Neutrophil (primary cell): Measurements from ENCODE around the gene RAD51B.

Experiments
- H3K27ac ChIP-seq: fragments of 200-600 bp; sonication (generic); 2 replicates; pipeline ENCODE4 v1.5.1; 2016; ENCODE audit warnings: mild to moderate bottlenecking, moderate library complexity
- H3K27me3 ChIP-seq: fragments of 200-600 bp; sonication (generic); 2 replicates; pipeline ENCODE4 v1.6.0; 2016; ENCODE audit warnings: mild to moderate bottlenecking
- H3K36me3 ChIP-seq: fragments of 200-600 bp; sonication (generic); 2 replicates; pipeline ENCODE4 v1.5.1; 2017
- H3K4me1 ChIP-seq, 2 experiments: fragments of 200-600 bp in 1 of 2; sonication (generic) in 1 of 2; 1 replicate in 1 of 2; 2 replicates in 1 of 2; pipeline versions ENCODE4 v1.5.1 to v1.6.1; 2013 to 2016; ENCODE audit warnings: low read depth in 1 of 2, low read length in 1 of 2, mild to moderate bottlenecking in 1 of 2, moderate library complexity in 1 of 2; ENCODE audit not compliant: control insufficient read depth in 1 of 2, insufficient read depth in 1 of 2
- H3K4me3 ChIP-seq, 2 experiments: fragments of 200-600 bp in 1 of 2; sonication (generic) in 1 of 2; 1 replicate in 1 of 2; 2 replicates in 1 of 2; pipeline ENCODE4 v1.5.1; 2013 to 2016; ENCODE audit warnings: low read depth in 1 of 2, low read length in 1 of 2, mild to moderate bottlenecking in 1 of 2, moderate library complexity in 1 of 2
- H3K9me3 ChIP-seq: fragments of 200-600 bp; sonication (generic); 2 replicates; pipeline ENCODE4 v1.5.1; 2016
- TF ChIP-seq, protein P1 (sequence below): fragments of 200-600 bp; sonication (generic); IDR thresholded peaks from 2 replicates; pipeline ENCODE4 v1.5.1; 2016; ENCODE audit warnings: antibody characterized with exemption

Gene RAD51B

DNA sequence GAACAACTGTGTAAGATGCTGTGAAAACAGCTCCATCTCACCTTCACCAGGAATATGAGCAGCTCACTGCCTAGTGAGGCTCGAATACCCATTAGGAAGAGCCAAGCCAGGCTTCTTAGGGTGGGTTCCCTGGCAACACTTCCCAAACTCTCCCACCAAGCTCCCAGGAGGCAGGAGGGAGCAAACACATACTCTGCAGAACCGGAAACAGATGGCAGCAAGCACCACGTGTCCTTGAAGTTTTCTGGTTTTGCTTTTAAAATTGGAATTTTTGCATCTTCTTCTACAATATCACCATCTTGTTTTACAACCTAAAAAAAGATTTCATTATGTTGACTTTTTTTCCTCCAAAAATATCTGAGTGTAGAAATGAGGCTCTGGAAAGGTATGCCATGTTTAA is 786.6 kb downstream of the RAD51B start:
- peak overlapping the region; percentile 96 for H3K27ac ChIP-seq

DNA sequence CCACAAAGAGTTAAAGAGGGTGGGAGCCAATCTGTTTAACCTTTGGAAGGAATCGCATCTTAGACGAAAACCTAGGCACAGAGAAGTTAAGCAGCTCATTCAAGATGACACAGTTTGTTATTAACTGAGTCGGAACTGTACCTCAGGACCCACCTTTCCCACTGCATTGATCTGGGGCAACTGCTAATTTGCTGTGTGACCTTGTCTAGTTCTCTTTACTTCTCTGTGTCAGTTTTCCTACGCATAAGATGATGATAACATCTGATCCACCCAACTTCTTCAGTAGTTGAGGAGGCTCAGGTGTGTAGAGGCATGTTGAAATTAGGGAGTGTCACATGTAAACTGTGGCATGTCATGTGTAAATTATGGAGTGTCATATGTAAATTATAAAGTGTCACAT is 787.1 kb downstream of the RAD51B start:
- no peak overlapping the region for H3K4me3 ChIP-seq
- TF ChIP-seq, protein P1, sequence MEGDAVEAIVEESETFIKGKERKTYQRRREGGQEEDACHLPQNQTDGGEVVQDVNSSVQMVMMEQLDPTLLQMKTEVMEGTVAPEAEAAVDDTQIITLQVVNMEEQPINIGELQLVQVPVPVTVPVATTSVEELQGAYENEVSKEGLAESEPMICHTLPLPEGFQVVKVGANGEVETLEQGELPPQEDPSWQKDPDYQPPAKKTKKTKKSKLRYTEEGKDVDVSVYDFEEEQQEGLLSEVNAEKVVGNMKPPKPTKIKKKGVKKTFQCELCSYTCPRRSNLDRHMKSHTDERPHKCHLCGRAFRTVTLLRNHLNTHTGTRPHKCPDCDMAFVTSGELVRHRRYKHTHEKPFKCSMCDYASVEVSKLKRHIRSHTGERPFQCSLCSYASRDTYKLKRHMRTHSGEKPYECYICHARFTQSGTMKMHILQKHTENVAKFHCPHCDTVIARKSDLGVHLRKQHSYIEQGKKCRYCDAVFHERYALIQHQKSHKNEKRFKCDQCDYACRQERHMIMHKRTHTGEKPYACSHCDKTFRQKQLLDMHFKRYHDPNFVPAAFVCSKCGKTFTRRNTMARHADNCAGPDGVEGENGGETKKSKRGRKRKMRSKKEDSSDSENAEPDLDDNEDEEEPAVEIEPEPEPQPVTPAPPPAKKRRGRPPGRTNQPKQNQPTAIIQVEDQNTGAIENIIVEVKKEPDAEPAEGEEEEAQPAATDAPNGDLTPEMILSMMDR: no peak
- H3K27ac ChIP-seq: peak overlapping the region; percentile 96

More for the DNA sequence above, 786.6 kb downstream of the RAD51B start:
- Histone ChIP-seq H3K4me3 (no peak overlapping the region), H3K9me3 (no peaks in the 10 kb centered on the region), H3K27me3 (no peaks in the 10 kb centered on the region), H3K4me1 (peaks cover 38% of the 10 kb centered on the region in 2 experiments), H3K36me3 (no peaks in the 10 kb centered on the region)
- TF ChIP-seq, protein P1: no peak

DNA sequence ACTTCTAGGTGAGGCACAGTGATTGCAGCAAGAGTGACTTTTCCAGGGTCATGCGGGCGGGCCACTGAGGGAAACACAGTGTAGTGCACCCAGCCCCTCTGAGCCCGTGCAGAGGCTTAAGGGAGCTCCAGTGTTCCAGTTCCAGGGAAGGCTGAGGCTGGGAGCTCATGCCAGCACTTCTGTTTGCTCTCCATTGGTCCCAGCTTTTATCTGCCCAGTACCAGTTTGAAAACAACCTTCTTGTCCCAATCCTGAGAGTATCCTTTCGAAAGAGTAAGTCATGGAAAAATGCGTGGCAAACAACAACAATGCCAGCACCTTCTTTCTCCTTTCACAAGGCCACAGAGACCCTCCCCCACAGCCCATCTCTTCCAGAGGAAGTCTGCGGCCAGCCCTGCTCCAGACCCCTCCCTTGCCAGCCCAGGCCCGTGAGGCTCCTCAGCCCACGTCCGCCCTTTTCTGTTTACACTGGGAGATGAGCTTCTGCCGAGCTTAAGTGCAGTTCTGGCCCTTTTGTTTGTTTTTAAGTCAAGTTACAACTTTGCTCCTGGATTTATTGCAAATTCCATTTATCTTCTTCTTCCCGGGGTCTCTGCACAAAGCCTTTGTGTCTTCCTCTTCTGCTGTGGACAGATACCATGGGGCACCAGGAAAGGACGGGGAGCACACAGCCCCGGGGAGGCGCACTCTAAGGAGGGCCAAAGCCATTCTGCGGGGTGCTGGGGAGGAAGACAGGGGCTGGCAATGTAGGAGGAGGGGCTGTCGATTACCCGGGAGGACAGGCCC is 787.7 kb downstream of the RAD51B start:
- Histone ChIP-seq H3K4me1 (peaks cover 37 to 42% of the 10 kb centered on the region in 2 experiments), H3K9me3 (no peaks in the 10 kb centered on the region), H3K27me3 (no peaks in the 10 kb centered on the region), H3K27ac (peak overlapping the region; percentile 96), H3K36me3 (no peaks in the 10 kb centered on the region), H3K4me3 (peak overlapping the region; percentile 28 to 32)
- TF ChIP-seq, protein P1: no peak

More for the DNA sequence above, 787.1 kb downstream of the RAD51B start:
- Histone ChIP-seq H3K4me1 (peaks cover 34 to 36% of the 10 kb centered on the region in 2 experiments), H3K9me3 (no peaks in the 10 kb centered on the region), H3K27me3 (no peaks in the 10 kb centered on the region), H3K36me3 (no peaks in the 10 kb centered on the region)

DNA sequence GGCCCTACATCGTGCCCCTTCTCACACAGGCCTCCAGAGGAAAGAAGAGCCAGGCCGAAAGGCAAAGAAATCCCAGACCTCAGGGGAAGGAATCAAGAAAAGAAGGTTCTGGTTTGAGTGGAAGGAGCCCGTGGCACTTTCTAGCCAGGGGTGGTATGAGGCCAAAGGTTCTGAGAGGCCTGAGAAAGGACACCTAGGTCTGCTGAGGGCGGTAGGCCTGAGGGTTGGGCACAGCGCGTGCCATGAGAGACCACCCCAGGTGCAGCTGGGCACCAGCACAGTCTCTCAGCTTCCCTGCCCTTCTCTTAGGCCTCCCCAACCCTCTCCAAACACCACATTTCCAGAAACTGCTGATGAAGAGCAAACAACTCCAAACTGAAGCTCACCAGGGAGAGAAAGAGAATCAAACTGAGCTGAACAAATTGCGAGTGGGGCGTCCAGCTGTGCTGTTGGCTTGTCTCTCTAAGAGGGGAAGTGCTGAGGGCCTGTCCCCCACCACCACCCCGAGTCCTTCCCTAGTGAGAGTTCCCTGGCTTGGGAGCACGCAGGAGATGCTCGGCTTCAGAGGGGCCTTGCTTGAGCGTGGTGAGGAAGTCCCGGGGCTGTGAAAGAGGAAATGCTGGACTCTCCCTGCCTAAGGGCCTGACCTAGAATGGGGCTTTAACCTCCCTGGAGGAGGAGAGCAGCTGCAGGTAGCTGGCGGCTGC is 788.4 kb downstream of the RAD51B start:
- TF ChIP-seq, protein P1: no peak
- peak overlapping the region; percentile 28 to 32 for H3K4me3 ChIP-seq

DNA sequence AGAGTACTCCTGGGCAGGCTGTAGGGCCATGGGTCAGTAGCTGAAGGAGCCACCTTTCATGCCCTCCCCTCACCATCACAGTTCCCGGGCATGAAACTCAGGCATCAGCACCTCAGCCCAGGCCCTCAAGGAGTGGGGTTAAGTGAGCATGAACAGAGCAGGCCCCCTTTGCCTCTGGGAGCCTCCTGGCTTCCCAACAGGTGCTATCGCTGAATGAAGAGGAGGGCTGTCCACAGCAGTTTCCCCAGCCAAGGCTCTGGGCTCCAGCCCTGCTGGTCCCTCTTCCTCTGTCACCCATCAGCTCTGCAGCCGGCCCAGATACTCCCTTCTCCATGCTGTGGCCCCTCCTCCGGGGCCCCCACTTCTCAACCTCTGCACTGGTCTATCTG is 789.0 kb downstream of the RAD51B start:
- H3K27ac ChIP-seq: peak overlapping the region; percentile 96
- TF ChIP-seq, protein P1: no peak
- H3K9me3 ChIP-seq: no peaks in the 10 kb centered on the region
- H3K27me3 ChIP-seq: no peaks in the 10 kb centered on the region
- peak overlapping the region; percentile 7 to 32 for H3K4me3 ChIP-seq
- H3K4me1 ChIP-seq: peaks cover 45 to 52% of the 10 kb centered on the region in 2 experiments
- no peaks in the 10 kb centered on the region for H3K36me3 ChIP-seq

More for the DNA sequence above, 788.4 kb downstream of the RAD51B start:
- no peaks in the 10 kb centered on the region for H3K27me3 ChIP-seq
- peak overlapping the region; percentile 96 for H3K27ac ChIP-seq
- peaks cover 44 to 50% of the 10 kb centered on the region in 2 experiments for H3K4me1 ChIP-seq
- H3K9me3 ChIP-seq: no peaks in the 10 kb centered on the region
- H3K36me3 ChIP-seq: no peaks in the 10 kb centered on the region
